GM21737 (cell line): ENCODE data around the gene TMEM179.

Source experiments
- ATAC-seq: cut with Tn5 transposase; IDR thresholded peaks from one replicate; pipeline ENCODE4 v1.9.1; 2021; ENCODE audit warnings: mild to moderate bottlenecking, moderate library complexity; ENCODE audit not compliant: unreplicated experiment

Gene TMEM179

DNA sequence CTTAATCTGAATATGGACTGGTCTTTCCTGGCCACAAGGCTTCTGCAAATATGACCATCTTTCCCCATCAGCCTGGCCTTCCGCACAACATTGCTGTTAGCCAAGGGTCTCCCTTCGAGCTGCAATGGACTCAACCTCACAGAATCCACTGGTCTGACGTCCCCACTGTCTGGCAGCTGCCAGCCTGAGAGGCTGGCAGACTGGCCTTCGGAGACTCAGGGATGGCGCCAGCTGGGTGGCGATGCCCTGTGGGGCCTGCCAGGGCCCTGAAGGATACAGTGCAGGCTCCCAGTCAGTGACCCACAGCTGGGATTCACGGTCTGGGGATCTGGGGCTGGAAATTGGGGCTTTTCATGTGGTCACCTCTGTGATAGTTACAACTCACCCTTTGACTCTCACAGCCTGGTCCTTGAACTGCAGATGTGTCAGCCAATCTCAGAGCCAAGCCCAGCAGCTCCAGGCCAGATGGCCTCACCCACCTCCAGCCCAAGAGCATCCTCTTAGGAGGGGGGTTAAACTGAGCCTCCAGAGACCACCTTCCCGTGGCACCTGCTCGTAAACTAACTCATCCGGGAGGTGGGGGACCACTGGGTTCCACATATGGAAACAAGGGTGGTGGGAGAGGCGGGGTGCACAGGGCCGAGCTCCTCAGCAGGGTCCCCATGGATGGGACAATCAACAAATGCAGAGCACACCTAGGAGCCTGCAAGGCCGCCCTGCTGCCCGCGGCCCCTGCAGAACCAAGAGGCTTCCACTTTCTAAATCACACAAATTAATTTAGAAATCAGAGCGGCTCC lies 46.1 kb downstream of the TMEM179 start:
- ATAC-seq = no peak

DNA sequence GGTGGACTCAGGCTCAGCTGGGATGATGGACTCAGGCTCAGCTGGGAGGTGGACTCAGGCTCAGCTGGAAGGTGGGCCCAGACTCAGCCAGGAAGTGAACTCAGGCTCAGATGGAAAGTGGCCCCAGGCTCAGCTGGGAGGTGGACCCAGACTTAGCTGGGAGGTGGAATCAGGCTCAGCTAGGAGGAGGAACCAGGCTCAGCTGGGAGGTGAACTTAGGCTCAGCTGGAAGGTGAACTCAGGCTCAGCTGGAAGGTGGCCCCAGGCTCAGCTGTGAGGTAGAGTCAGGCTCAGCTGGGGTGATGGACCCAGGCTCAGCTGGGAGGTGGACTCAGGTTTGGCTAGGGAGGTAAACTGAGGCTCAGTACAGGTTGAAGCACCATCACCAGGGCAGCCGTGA lies 46.8 kb downstream of the TMEM179 start:
- ATAC-seq = no peak

DNA sequence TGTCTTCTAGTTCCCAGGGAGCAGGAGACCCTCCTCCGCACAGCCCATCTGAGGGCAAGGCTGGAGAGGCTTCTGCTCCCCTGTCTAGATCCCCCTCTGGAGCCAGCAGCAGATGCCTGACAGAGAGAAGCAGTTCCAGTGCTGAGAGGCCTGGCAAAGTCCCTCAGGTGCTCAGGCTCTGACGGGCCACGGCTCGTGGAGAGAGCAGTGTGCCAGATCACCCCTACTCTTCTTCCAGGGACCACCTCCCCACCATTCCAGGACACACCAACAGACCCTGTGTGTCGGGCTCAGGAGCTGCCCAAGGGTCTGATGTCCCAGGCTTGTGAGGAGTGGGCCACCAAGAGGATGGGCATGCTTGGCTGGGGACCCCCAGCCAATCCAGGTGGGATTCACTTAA lies 47.5 kb downstream of the TMEM179 start:
- no peak for ATAC-seq

DNA sequence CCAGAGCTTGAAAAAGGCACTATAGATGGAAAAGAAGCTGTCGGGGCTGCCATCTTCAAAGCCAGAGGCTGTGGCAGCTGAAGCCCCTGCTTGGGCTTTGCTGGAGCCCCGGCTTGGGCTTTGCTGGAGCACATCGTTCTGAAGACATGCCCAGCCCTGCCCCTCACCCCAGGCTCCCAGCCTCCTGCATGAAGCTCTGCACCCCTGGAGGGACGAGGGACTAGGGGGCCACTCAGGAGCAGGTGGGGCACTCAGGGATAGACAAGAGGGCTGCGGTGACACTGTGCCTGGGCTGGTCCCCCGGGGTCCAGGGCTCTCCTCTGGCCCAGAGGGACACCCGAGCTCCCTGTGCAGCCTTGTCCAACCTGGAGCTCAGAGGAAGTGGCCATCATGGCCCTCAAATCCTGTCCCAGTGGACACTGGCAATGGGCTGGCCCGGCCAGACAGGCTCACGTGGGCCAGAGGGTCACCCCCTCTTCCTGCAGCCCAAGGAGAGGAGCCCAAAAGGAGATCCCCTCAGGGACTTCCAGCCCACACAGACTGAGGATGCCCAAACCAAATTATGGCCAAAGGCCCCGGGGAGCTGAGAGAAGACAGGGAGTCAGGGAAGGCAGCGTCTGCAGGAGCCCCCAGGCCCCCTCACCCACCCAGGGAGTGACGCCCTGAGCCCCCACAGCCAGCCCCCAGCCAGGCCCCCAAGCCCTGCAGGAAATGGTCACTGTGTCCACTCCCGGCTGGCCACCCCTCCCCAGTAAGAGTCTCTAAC lies 48.1 kb downstream of the TMEM179 start:
- ATAC-seq = no peak

DNA sequence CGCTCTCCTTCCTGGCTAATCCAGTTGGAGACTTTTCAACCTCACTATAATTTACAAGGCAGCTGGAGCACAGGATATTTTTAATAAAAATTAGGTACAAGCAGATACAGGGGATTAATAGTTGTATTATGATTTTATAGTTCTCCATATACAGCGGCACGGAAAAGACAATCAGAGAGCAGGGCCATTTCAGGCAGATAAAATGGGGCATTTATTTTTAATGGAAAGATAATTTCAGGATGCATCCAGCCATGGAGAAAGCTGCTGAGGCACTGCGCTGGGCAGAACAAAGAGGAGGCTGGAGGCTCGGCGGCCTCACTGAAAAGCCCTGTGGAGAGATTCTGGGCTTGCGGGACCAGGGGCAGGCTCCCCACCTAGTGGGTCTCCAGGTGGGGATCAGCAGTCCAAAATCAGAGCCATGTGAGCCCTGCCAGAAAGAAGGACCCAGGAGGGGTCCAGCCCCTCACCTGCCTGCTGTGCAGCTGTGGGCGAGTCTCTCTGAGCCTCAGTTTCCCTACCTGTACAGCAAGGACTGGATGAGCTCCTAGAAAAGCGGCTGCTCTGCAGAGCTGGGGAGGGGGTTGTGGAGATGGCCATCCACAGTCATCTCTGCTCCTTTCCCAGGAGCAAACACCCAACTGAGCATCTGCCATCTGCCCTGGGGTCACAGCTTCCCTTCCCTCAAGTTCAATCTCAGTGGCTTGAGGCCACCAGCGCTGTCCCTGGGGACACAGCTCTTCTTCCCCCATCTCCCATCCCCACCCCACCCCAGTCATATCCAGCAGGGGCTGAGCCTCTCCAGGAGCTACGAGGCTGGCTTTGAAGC lies 48.9 kb downstream of the TMEM179 start:
- no peak for ATAC-seq

DNA sequence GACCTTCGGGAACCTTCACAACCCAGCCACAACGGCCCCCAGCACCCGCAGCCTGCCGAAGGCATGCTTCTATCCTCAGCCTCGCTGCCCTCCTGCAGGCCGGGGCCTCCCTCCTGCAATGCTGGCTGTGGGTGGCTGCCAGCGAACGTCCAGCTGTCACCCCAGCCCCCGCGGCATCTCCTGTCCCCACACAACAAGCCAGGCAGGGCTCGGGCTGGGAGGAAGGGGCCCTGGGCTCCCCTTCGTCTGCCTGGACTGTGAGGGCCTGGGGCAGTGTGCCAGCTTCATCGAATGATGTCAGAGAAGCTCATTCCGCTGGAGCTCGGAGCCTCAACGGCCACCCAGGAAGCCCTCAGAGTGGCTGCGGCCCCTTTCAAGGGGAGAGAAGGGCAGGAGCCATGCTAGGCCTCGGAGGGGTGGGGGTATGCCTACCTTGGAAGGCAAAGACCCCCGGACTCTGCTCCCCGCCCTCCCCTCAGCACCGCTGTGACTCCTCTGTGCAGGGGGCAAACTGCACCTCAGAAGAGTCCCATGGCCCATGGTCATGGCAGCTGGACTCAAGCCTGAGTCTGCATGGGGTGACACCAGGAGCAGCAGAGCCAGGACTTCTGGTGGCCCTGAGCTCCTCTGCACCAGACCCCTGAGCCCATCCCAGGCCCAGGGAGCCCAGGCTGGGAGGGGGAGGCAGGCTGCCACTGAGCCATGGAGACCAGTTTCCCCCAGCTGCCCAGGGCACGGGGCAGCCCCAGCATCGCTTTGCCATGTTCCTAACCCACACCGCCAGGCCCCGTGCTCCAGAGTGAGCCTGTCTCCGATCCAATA lies 49.8 kb downstream of the TMEM179 start:
- no peak for ATAC-seq

DNA sequence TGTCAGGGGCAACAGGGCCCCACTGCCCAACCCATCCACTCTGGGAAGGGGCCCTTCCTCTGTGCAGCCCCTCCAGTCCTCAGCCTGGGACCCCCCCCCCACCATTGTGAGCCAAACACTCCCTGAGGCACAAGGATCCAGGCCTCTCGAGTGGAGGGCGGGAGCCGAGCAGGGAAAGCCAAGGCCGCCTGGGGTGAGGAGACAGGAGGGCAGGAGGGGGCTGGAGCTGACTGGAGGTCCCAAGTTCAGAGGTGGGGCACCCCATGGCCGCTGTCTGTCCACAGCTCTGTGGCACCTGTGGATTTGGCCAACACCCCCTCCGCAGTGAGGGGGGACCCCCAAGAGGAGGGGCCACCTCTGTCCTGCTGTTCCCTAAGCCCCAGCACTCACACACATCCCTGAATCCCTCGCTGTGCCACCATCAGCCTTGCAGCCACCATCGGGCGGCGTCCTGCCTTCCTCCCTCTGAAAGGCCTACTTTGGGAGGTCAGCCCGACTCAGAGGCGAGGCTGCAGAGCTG lies 50.4 kb downstream of the TMEM179 start:
- ATAC-seq = no peak

DNA sequence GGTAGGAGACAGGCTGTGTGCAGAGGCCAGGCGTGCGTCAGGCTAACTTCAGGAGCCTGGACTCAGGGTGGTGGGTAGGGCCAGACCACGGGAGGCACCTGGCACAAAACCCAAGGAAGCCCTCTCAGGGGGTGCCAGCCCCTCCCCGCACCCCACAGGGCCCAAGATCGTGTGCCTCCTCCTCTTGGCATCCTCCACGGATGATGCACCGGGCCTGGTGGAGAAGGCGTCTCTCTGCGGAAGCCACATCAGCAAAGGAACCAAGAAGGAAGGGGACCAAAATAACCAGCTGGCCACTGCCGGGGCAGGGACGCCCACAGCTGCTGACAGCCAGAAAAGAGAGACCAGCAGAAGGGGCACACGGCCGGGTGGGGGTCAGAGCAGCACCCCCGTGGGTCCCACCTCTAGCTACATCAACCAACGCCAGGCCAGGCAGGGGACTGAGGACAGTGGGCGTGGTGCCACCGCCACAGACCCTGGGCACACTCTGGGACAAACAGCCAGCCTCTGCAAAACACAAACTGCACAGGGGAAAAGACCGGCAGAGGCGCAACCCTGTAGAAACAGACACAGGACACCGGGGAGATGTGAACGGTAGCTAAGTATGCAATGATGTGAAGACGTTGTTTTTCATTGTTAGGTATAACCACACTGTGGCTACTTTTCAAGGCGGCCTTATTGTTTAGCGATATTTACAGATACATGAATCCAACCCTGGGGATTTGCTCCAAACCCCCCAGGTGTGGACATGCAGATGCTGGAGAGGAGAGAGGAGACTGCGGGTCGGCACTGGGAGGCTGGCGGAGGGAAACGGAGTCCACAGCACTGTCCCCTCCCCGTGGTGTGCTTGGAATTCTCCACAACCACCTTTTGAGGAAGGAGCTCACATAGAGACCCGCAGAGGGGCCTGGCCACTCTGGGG lies 51.1 kb downstream of the TMEM179 start:
- ATAC-seq = no peak

DNA sequence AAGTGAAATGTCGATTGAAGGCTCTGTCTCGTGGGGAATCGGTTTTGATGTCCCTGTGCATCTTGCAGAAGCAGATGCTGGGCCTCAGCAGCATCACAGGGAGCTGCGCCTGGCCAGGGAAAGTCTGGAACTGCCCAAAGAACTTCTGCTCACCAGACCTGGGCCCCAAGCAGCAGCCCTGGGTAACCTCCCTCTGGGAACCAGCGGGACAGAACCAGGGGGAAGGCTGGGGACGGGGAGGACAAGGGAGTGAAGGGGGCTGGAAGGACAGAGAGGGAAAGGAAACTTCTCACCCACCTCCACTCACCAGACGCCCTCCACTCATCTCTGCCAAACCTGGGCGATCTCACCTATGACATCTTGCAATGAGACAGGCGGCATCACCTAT lies 51.8 kb downstream of the TMEM179 start:
- ATAC-seq = no peak

DNA sequence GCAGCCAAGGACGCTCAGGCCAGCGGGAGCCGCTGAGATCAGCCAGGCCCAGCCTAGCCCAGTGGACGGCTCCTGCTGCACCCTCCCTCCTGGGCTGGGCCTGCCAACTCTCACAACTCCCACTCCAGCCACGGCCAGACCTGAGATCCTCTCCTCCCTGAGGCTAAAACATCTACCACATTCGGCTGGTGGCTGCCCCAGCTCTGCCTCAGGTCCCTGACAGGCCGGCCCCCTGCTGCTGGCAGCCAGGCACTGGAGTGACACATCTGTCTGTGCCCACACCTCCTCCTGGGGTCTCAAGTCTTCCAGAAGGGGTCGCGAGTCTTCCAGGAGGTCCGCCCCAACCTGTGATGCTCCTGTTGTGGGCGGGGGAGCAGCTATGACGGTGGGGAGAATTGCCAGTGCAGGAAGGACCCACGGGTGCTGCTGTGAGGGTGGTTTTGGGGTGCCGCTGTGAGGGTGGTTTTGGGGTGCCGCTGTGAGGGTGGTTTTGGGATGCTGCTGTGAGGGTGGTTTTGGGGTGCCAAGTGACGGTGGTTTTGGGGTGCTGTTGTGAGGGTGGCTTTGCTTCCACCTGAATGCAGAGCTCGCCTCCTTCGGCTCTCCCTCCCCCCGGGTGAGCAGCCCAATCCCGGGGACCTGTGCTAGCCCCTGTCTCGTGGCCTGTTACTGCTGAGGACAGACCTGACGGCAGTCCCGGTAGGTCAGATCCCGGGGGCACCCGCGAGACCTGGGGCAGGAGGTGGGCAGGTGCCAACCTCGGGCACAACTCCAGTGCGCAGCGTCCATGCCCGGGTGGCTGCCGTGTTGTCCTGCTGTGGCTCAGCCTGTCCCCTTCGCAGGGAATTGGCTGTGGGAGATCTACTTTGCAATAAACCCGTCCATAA lies 52.5 kb downstream of the TMEM179 start:
- ATAC-seq = no peak

DNA sequence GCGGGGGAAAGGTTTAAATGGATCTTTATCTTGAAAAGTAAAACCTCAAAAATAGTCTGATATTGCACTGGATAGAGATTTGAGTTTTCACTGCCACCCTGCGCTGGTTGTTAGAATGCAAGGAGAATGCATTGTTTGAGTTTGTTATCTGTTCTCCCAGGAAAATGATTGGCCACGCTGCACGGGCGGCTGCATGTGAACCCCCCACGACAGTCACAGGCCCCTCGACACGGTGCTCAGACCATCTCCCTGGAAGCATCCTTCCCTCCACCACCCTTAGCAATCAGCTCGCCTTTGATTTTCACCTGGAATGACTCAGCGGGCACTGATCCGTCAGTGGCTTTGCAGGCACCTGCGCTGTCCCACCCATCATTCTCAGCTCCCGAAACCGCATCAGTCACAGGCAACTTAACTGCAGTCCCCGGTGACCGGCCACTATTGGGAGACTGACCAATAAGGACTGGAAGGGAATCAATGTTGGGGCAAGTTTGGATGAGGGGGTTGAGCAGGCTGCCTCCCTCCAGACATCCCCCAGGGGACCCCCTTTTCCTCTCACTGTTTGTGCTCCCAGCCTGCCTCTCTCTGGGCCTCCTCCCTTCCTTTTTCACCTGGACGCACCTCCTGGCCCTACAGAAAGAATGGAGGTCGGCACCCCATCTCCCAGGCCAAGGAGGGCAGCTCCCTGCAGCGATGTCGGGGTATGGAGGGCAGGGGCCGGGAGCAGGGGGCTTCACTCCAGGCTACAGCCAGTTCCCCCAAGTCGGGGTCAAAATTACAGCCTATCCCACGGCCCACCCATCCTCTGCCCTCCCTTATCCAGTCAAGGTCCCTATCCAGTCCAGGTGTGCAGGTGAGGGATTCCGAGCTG lies 53.5 kb downstream of the TMEM179 start:
- ATAC-seq = no peak

DNA sequence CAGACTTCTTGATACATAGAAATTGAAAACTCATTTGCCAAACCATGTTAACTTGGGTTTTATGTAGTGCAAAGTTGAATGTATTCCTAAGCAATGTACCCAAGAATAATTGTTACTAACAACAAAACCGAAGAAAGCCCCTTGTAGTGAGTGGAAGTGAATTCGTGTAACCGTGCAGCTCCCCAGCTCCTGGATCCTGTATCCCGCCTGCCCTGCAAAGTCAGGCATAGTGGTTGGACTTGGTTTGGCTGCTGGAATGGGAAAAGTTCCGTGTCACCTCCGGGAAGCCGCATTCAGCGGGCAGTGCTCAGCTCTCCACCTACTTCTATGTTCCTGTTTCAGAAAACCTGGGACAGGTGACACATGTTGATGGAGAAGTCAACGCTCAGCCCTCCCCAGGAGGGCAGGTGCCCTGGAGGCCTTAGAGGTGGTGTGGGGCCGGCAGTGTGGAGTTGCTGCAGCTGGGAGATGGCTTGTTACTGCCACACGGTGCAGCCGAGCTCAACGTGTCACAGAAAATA lies 54.2 kb downstream of the TMEM179 start:
- ATAC-seq = no peak

DNA sequence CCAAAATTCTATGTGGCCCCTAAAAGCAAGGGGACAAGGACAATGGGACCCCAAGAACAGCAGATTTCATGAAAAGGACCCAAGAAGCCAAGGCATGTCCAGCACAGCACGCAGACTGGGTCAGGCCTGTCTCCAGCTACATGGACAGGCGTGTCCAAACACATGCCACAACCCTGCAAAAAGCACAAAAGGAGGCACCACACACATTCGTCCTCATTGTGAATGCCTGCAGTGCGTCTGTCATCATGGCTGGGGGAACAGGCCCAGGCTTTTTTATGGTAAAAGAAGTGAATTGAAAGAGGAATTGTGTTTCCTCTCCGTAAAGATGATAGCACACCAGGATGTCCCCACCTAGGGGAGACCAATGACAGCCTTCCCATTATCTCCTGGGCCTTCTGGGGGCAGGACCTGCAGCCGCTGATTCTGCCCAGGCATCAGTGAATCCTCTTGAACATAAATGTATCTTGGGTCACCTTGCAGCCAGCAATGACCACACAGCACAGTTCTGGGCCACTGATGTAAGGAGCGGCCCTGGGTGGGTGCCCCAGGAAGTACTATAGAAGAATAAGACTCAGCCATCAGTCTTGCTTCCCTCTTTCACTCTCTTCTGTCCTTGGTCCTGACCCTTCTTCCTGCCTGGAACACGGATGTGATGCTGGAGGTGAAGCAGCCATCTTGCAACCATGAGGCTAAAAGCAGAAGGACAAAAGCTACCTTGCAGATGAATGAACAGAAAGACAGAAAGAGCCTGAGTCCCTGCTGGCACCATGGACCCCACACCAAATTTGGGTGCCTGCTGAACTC lies 54.8 kb downstream of the TMEM179 start:
- ATAC-seq = no peak

DNA sequence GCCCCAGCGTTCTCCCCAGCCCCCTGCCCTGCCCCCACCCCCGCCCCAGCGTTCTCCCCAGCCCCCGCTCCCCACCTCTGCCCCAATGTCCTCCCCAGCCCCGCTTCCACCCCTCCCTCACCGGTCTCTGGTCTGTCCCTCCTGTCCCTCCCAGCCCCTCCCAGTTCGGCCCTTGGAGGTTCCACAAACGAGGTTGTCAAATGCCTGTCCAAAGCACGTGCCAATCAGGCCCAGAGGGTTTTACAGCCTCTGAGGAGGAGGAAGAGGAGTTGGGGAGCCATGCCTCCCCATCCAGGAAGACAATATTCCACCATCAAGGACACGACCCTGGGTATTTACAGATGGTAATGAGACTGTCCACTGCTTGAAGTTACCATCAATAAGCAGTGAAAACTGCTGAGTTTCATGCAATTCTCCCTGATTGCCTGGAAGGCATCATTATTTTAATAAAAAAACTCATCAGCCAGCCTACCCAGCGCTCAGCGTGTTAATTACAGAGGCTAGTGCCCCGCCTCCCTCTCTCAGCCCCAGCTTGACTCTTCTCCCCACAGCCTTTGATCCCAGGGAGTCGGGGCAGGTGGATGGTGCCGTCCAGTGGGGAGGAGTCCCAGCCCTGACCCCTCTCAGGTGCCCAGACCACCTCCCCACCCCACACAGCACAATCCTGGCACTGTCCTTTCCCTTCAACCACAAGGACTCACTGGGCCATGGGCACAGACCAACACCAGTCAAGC lies 55.6 kb downstream of the TMEM179 start:
- ATAC-seq = no peak

DNA sequence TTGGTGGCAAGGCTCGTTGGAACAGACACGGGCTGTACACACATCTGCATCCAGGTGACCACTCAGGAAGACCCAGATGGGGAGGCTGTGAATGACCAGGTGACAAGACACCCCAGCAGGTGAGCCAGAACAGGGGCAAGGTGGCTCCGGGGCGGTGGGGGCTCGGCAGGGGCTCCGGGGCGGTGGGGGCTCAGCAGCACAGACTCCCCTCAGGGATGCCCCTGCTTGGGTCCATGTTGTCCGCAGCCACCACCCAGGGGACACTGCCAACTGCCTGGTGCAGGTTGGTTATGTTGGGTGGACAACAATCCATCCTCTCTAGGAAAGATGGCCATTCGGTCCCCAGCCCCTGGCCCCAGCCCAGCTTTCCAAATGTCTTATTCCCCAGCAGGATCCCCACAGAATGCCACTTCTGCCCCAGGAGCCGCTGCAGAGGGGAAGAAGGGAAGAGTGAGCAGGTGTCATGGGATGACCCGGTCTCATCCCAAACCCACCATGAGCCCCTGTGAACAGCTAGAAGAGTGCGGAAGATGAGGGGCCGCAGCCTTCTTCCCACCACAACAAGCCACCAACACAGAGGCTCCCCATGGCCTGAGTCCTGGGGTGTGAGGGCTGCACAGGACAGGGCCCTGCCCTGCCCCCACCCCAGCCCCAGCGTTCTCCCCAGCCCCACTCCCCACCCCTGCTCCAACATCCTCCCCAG lies 56.4 kb downstream of the TMEM179 start:
- no peak for ATAC-seq
